BJ (cell line): ENCODE data around the gene KCNJ16. TPM values are rescaled to one million over a fixed set of nuclear protein-coding genes. Genes with fewer than 3 reads are reported as not detected.

Source experiments
- CTCF ChIA-PET: fragments of 350-600 bp; formaldehyde crosslinking; extraction: SDS; loops from one replicate; lab custom pipeline; 2021; ENCODE audit warnings: antibody characterized with exemption, inconsistent platforms; lab: Yijun Ruan, JAX
- POLR2A ChIA-PET: fragments of 300-600 bp; sonication (Branson Sonifier 250); formaldehyde crosslinking; extraction: SDS; loops from one replicate; lab custom pipeline; 2021; ENCODE audit warnings: antibody characterized with exemption; lab: Charles Lee
- DNase-seq: peaks from one replicate; pipeline ENCODE4 v3.0.0-alpha.2; 2011; ENCODE audit warnings: low read depth
- H3K27me3 ChIP-seq: 2 replicates; pipeline ENCODE4 v1.6.0; 2011; ENCODE audit warnings: low read length; ENCODE audit not compliant: control insufficient read depth, insufficient read depth
- H3K36me3 ChIP-seq: 2 replicates; pipeline ENCODE4 v1.5.1; 2011; ENCODE audit warnings: low read length; ENCODE audit not compliant: control insufficient read depth, insufficient read depth
- H3K4me3 ChIP-seq: 2 replicates; pipeline ENCODE4 v1.5.1; 2011; ENCODE audit warnings: low read depth, mild to moderate bottlenecking, control low read depth, low read length
- polyA minus RNA-seq: library from RNA; depleted of rRNA, polyadenylated mRNA; stranded (reverse); fragments of >200 nt; gene quantifications from 2 replicates; pipeline ENCODE4 v1.2.3, GENCODE V29; 2011; rRNA and poly(A)+ RNA removed
- polyA plus RNA-seq: library from polyadenylated mRNA; depleted of rRNA; stranded (reverse); fragments of >200 nt; gene quantifications from 2 replicates; pipeline ENCODE4 v1.2.3, GENCODE V29; 2011; rRNA removed
- TF ChIP-seq, protein P1 (sequence below): IDR thresholded peaks from 2 replicates; pipeline ENCODE4 v1.5.1; 2011; ENCODE audit warnings: low read depth, mild to moderate bottlenecking, control low read depth, inconsistent platforms, low read length, moderate library complexity; ENCODE audit not compliant: insufficient read depth

The KCNJ16 gene
- polyA plus RNA-seq: not detected in 2 replicates
- not detected in 2 replicates for polyA minus RNA-seq

GRCh38 chr17:70074956-70075355 lies at the start of gene KCNJ16:
Gene KCNJ16 (plus strand): TSS chr17:70075225. CDS start chr17:70132088, 56,863 bp downstream.
- no peaks in the 10 kb centered on the region for H3K27me3 ChIP-seq
- ChIA-PET POLR2A (no interaction called here), CTCF (interaction anchor here (0.9 kb wide), 1 partner anchor 10 kb away, joined by 3 read pairs; no protein-coding TSS in a partner anchor)
- H3K36me3 ChIP-seq: no peaks in the 10 kb centered on the region
- no peak within 1 kb of the TSS for H3K4me3 ChIP-seq
- no peak for DNase-seq
- TF ChIP-seq, protein P1, sequence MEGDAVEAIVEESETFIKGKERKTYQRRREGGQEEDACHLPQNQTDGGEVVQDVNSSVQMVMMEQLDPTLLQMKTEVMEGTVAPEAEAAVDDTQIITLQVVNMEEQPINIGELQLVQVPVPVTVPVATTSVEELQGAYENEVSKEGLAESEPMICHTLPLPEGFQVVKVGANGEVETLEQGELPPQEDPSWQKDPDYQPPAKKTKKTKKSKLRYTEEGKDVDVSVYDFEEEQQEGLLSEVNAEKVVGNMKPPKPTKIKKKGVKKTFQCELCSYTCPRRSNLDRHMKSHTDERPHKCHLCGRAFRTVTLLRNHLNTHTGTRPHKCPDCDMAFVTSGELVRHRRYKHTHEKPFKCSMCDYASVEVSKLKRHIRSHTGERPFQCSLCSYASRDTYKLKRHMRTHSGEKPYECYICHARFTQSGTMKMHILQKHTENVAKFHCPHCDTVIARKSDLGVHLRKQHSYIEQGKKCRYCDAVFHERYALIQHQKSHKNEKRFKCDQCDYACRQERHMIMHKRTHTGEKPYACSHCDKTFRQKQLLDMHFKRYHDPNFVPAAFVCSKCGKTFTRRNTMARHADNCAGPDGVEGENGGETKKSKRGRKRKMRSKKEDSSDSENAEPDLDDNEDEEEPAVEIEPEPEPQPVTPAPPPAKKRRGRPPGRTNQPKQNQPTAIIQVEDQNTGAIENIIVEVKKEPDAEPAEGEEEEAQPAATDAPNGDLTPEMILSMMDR: no peak

GRCh38 chr17:70028397-70028796 lies 46.6 kb upstream of the KCNJ16 start:
- TF ChIP-seq, protein P1: no peak
- no peaks in the 10 kb centered on the region for H3K36me3 ChIP-seq
- ChIA-PET CTCF (interaction anchor here (0.7 to 1.5 kb wide), 2 partner anchors 11 to 422 kb away, joined by 3 to 4 read pairs; no protein-coding TSS in a partner anchor), POLR2A (no interaction called here)
- DNase-seq: no peak
- no peaks in the 10 kb centered on the region for H3K27me3 ChIP-seq
- H3K4me3 ChIP-seq: no peak overlapping the region

DNA sequence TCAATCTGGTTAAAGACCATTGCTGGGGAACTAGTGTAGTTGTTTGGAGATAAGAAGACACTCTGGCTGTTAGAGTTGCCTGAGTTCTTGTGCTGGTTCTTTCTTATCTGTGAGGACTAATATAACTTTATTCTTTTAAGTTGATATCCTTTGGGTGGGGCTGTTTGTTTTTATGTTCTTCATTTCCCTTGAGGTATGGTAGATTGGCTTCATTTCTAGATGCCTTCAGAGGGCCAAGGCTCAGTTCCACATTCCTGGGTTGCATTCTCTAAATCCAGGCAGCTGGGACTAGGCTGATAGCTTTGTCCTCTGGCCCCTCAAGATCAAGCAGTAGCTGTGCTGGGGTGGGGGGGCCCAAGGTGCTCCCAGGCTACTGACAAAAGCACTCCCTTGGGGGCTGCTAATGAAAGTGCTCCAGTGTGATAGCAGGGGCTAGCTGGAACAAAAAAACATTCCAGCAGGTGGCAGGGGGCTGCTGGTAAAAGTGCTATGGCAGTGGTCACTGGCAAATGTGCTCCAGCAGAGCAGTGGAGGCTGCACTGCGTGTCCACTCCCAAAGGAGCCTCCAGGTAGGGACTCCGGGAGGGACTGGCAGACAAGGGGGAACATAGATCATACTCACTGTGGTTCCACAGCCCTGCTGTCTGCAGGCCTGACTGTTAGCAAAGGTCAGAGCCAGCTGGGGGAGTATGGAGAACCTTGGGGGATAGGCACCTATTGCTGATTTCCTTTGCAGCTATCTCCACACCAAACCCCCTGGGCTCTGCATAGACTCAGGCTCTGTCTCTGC lies 45.9 kb upstream of the KCNJ16 start:
- Histone ChIP-seq H3K36me3 (no peaks in the 10 kb centered on the region), H3K27me3 (no peaks in the 10 kb centered on the region), H3K4me3 (no peak overlapping the region)
- TF ChIP-seq, protein P1: no peak
- no peak for DNase-seq
- CTCF ChIA-PET: interaction anchor here (0.7 to 0.9 kb wide), 2 partner anchors 120 to 422 kb away, joined by 3 to 4 read pairs; no protein-coding TSS in a partner anchor
- POLR2A ChIA-PET: no interaction called here

DNA sequence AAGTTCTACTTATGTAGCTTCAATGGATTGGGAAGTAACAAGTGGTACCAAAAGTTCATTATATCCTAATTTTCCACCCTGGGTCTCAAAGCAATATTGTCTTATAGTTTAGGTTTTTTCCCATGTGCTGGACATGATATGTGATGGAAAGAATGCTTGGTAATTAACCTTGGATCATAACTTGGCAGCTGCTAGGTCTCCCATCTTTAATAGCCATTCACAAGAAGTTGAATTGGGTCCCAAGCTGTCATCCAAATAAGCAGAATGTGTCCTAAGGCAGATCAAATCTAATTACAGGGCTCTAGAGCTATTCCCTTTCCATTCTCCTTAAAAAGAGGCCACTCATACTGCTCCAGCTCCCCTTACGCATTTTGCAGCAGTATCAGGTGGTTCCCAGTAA lies 44.7 kb upstream of the KCNJ16 start:
- POLR2A ChIA-PET: no interaction called here
- Histone ChIP-seq H3K27me3 (no peaks in the 10 kb centered on the region), H3K4me3 (no peak overlapping the region), H3K36me3 (no peaks in the 10 kb centered on the region)
- CTCF ChIA-PET: no interaction called here
- TF ChIP-seq, protein P1: no peak
- no peak for DNase-seq

GRCh38 chr17:70031341-70031740 lies 43.7 kb upstream of the KCNJ16 start:
- Histone ChIP-seq H3K4me3 (no peak overlapping the region), H3K36me3 (no peaks in the 10 kb centered on the region), H3K27me3 (no peaks in the 10 kb centered on the region)
- TF ChIP-seq, protein P1: no peak
- no peak for DNase-seq
- CTCF ChIA-PET: no interaction called here
- POLR2A ChIA-PET: no interaction called here
